ENCODE measurements around the gene BMERB1.

The BMERB1 gene

GRCh38 chr16:15498427-15499175, 64.2 kb downstream of the BMERB1 start:
- Histone ChIP-seq H2AK5ac (ENCODE audit: low read depth, low read length) (no peak overlapping the region), H3K27ac (replicated peaks; ENCODE audit: low read length) (no peak overlapping the region), H3K4me2 (ENCODE audit: insufficient read depth, low read length, poor library complexity, severe bottlenecking) (no peak overlapping the region), H2BK120ac (ENCODE audit: low read depth, low read length) (no peak overlapping the region), H3K14ac (ENCODE audit: low read length) (no peak overlapping the region), H4K8ac (ENCODE audit: low read depth, low read length) (no peak overlapping the region), H3K23ac (ENCODE audit: low read depth, low read length, poor library complexity) (no peak overlapping the region), H3K4me1 (ENCODE audit: control insufficient read depth in 2 of 2, insufficient read depth in 1 of 2, low read depth in 1 of 2, low read length in 2 of 2) (peaks cover 0 to 12% of the 10 kb centered on the region in 2 donors), H2BK15ac (ENCODE audit: low read length) (no peak overlapping the region), H3K79me1 (ENCODE audit: low read depth, low read length) (no peaks in the 10 kb centered on the region), H3K9me3 (replicated peaks in 1 of 2; ENCODE audit: control insufficient read depth in 2 of 2, insufficient read depth in 1 of 2, low read depth in 1 of 2, low read length in 2 of 2) (peaks cover 0 to 2% of the 10 kb centered on the region in 2 donors), H4K91ac (ENCODE audit: low read depth, low read length, poor library complexity) (no peak overlapping the region), H3K4ac (ENCODE audit: low read length) (no peak overlapping the region), H2AFZ (ENCODE audit: low read length) (no peak overlapping the region), H3K4me3 (ENCODE audit: low read length in 2 of 2) (no peak overlapping the region), H2BK12ac (ENCODE audit: low read length) (no peak overlapping the region), H3K27me3 (ENCODE audit: control insufficient read depth in 3 of 3, insufficient read depth in 3 of 3, low read depth in 1 of 3, low read length in 3 of 3) (no peaks in the 10 kb centered on the region), H2BK5ac (ENCODE audit: low read length) (no peak overlapping the region), H3K9ac (ENCODE audit: low read depth, low read length, poor library complexity) (no peak overlapping the region), H3K36me3 (replicated peaks in 1 of 2; ENCODE audit: control insufficient read depth in 2 of 2, insufficient read depth in 2 of 2, low read length in 2 of 2) (no peaks in the 10 kb centered on the region), H3K18ac (ENCODE audit: low read length) (no peak overlapping the region)
- no peak for DNase-seq (ENCODE audit: low spot score)
- no CpG with 5 or more reads among the region's 2 CpGs for WGBS, 2 donors (ENCODE audit: extremely low coverage in 2 of 2, insufficient read length in 2 of 2, insufficient replicate concordance in 1 of 2)

- no peak overlapping the region for H3K4me3 ChIP-seq (ENCODE audit: low read length in 2 of 2)
- no CpG with 5 or more reads among the region's 26 CpGs for WGBS, 2 donors (ENCODE audit: extremely low coverage in 2 of 2, insufficient read length in 2 of 2, insufficient replicate concordance in 1 of 2)
- no peak overlapping the region for H3K27ac ChIP-seq (replicated peaks; ENCODE audit: low read length)
- no peak overlapping the region for H2BK15ac ChIP-seq (ENCODE audit: low read length)
- no peak overlapping the region for H2AFZ ChIP-seq (ENCODE audit: low read length)
- no peak overlapping the region for H3K23ac ChIP-seq (ENCODE audit: low read depth, low read length, poor library complexity)
- no peak overlapping the region for H4K8ac ChIP-seq (ENCODE audit: low read depth, low read length)
- no peak overlapping the region for H2BK12ac ChIP-seq (ENCODE audit: low read length)
- H2BK120ac ChIP-seq (ENCODE audit: low read depth, low read length): no peak overlapping the region
- H3K9me3 ChIP-seq (replicated peaks in 1 of 2; ENCODE audit: control insufficient read depth in 2 of 2, insufficient read depth in 1 of 2, low read depth in 1 of 2, low read length in 2 of 2): no peaks in the 10 kb centered on the region
- H4K91ac ChIP-seq (ENCODE audit: low read depth, low read length, poor library complexity): no peak overlapping the region
- H3K36me3 ChIP-seq (replicated peaks in 1 of 2; ENCODE audit: control insufficient read depth in 2 of 2, insufficient read depth in 2 of 2, low read length in 2 of 2): no peaks in the 10 kb centered on the region
- no peak overlapping the region for H2BK5ac ChIP-seq (ENCODE audit: low read length)
- H3K18ac ChIP-seq (ENCODE audit: low read length): no peak overlapping the region
- peaks cover 0 to 12% of the 10 kb centered on the region in 2 donors for H3K4me1 ChIP-seq (ENCODE audit: control insufficient read depth in 2 of 2, insufficient read depth in 1 of 2, low read depth in 1 of 2, low read length in 2 of 2)
- no peak overlapping the region for H3K14ac ChIP-seq (ENCODE audit: low read length)
- no peak overlapping the region for H3K4ac ChIP-seq (ENCODE audit: low read length)
- no peak for DNase-seq (ENCODE audit: low spot score)
- H3K27me3 ChIP-seq (ENCODE audit: control insufficient read depth in 3 of 3, insufficient read depth in 3 of 3, low read depth in 1 of 3, low read length in 3 of 3): no peaks in the 10 kb centered on the region
- H3K9ac ChIP-seq (ENCODE audit: low read depth, low read length, poor library complexity): no peak overlapping the region
- no peak overlapping the region for H3K4me2 ChIP-seq (ENCODE audit: insufficient read depth, low read length, poor library complexity, severe bottlenecking)
- H3K79me1 ChIP-seq (ENCODE audit: low read depth, low read length): no peaks in the 10 kb centered on the region
- no peak overlapping the region for H2AK5ac ChIP-seq (ENCODE audit: low read depth, low read length)
These were observed 67.8 kb downstream of the BMERB1 start for GRCh38 chr16:15502041-15502725.

- Histone ChIP-seq H2BK15ac (ENCODE audit: low read length) (no peak overlapping the region), H3K79me1 (ENCODE audit: low read depth, low read length) (no peaks in the 10 kb centered on the region), H3K27me3 (ENCODE audit: control insufficient read depth in 3 of 3, insufficient read depth in 3 of 3, low read depth in 1 of 3, low read length in 3 of 3) (no peaks in the 10 kb centered on the region), H2BK12ac (ENCODE audit: low read length) (no peak overlapping the region), H3K27ac (replicated peaks; ENCODE audit: low read length) (no peak overlapping the region), H3K23ac (ENCODE audit: low read depth, low read length, poor library complexity) (no peak overlapping the region), H3K4me1 (ENCODE audit: control insufficient read depth in 2 of 2, insufficient read depth in 1 of 2, low read depth in 1 of 2, low read length in 2 of 2) (peaks cover 0 to 11% of the 10 kb centered on the region in 2 donors), H2BK120ac (ENCODE audit: low read depth, low read length) (no peak overlapping the region), H2AFZ (ENCODE audit: low read length) (no peak overlapping the region), H4K91ac (ENCODE audit: low read depth, low read length, poor library complexity) (no peak overlapping the region), H3K36me3 (replicated peaks in 1 of 2; ENCODE audit: control insufficient read depth in 2 of 2, insufficient read depth in 2 of 2, low read length in 2 of 2) (no peaks in the 10 kb centered on the region), H3K4ac (ENCODE audit: low read length) (no peak overlapping the region), H2AK5ac (ENCODE audit: low read depth, low read length) (no peak overlapping the region), H3K9me3 (replicated peaks in 1 of 2; ENCODE audit: control insufficient read depth in 2 of 2, insufficient read depth in 1 of 2, low read depth in 1 of 2, low read length in 2 of 2) (no peaks in the 10 kb centered on the region), H2BK5ac (ENCODE audit: low read length) (no peak overlapping the region), H3K9ac (ENCODE audit: low read depth, low read length, poor library complexity) (no peak overlapping the region), H3K14ac (ENCODE audit: low read length) (no peak overlapping the region), H4K8ac (ENCODE audit: low read depth, low read length) (no peak overlapping the region), H3K18ac (ENCODE audit: low read length) (no peak overlapping the region), H3K4me3 (ENCODE audit: low read length in 2 of 2) (no peak overlapping the region), H3K4me2 (ENCODE audit: insufficient read depth, low read length, poor library complexity, severe bottlenecking) (no peak overlapping the region)
- WGBS, 2 donors (ENCODE audit: extremely low coverage in 2 of 2, insufficient read length in 2 of 2, insufficient replicate concordance in 1 of 2): no CpG with 5 or more reads among the region's 4 CpGs
- DNase-seq (ENCODE audit: low spot score): no peak
These were observed 72.1 kb downstream of the BMERB1 start for GRCh38 chr16:15506441-15506840.

GRCh38 chr16:15507301-15507958, 73.0 kb downstream of the BMERB1 start:
- Histone ChIP-seq H2BK12ac (ENCODE audit: low read length) (no peak overlapping the region), H3K4me3 (ENCODE audit: low read length in 2 of 2) (no peak overlapping the region), H3K23ac (ENCODE audit: low read depth, low read length, poor library complexity) (no peak overlapping the region), H3K18ac (ENCODE audit: low read length) (no peak overlapping the region), H3K79me1 (ENCODE audit: low read depth, low read length) (no peaks in the 10 kb centered on the region), H3K4me1 (ENCODE audit: control insufficient read depth in 2 of 2, insufficient read depth in 1 of 2, low read depth in 1 of 2, low read length in 2 of 2) (peaks cover 0 to 7% of the 10 kb centered on the region in 2 donors), H3K9me3 (replicated peaks in 1 of 2; ENCODE audit: control insufficient read depth in 2 of 2, insufficient read depth in 1 of 2, low read depth in 1 of 2, low read length in 2 of 2) (no peaks in the 10 kb centered on the region), H2AK5ac (ENCODE audit: low read depth, low read length) (no peak overlapping the region), H3K27ac (replicated peaks; ENCODE audit: low read length) (no peak overlapping the region), H3K4ac (ENCODE audit: low read length) (no peak overlapping the region), H2BK5ac (ENCODE audit: low read length) (no peak overlapping the region), H3K36me3 (replicated peaks in 1 of 2; ENCODE audit: control insufficient read depth in 2 of 2, insufficient read depth in 2 of 2, low read length in 2 of 2) (no peaks in the 10 kb centered on the region), H2AFZ (ENCODE audit: low read length) (no peak overlapping the region), H3K27me3 (ENCODE audit: control insufficient read depth in 3 of 3, insufficient read depth in 3 of 3, low read depth in 1 of 3, low read length in 3 of 3) (no peaks in the 10 kb centered on the region), H4K8ac (ENCODE audit: low read depth, low read length) (no peak overlapping the region), H2BK120ac (ENCODE audit: low read depth, low read length) (no peak overlapping the region), H3K9ac (ENCODE audit: low read depth, low read length, poor library complexity) (no peak overlapping the region), H3K4me2 (ENCODE audit: insufficient read depth, low read length, poor library complexity, severe bottlenecking) (no peak overlapping the region), H4K91ac (ENCODE audit: low read depth, low read length, poor library complexity) (no peak overlapping the region), H2BK15ac (ENCODE audit: low read length) (no peak overlapping the region), H3K14ac (ENCODE audit: low read length) (no peak overlapping the region)
- no peak for DNase-seq (ENCODE audit: low spot score)
- no CpG with 5 or more reads among the region's 8 CpGs for WGBS, 2 donors (ENCODE audit: extremely low coverage in 2 of 2, insufficient read length in 2 of 2, insufficient replicate concordance in 1 of 2)

Measured in neuronal stem cell (in vitro differentiated cells).